Chondrocyte (in vitro differentiated cells): Measurements from ENCODE around the gene NPAS3. TPM values are rescaled to one million over a fixed set of nuclear protein-coding genes. Genes with fewer than 3 reads are reported as not detected.

Source experiments
- DNase-seq: peaks from one replicate; pipeline ENCODE4 v3.0.0; 2021; ENCODE audit warnings: mixed read lengths, low spot score
- H3K27ac Mint-ChIP-seq: one replicate; pipeline ENCODE4 v1.8.0; 2021; ENCODE audit warnings: mild to moderate bottlenecking, moderate library complexity, mixed read lengths; ENCODE audit not compliant: unreplicated experiment
- H3K27me3 Mint-ChIP-seq: 2 replicates; pipeline ENCODE4 v1.8.0; 2021; ENCODE audit warnings: low read depth, mixed read lengths
- H3K36me3 Mint-ChIP-seq: 2 replicates; pipeline ENCODE4 v1.8.0; 2021; ENCODE audit warnings: low read depth, mixed read lengths
- H3K4me1 Mint-ChIP-seq: 2 replicates; pipeline ENCODE4 v1.8.0; 2021; ENCODE audit warnings: low read depth, mild to moderate bottlenecking, mixed read lengths
- H3K4me3 Mint-ChIP-seq: one replicate; pipeline ENCODE4 v1.8.0; 2021; ENCODE audit warnings: mild to moderate bottlenecking, moderate library complexity, mixed read lengths; ENCODE audit not compliant: unreplicated experiment
- H3K9me3 Mint-ChIP-seq: 2 replicates; pipeline ENCODE4 v1.8.0; 2021; ENCODE audit warnings: low read depth, mixed read lengths
- total RNA-seq: library from RNA; stranded (reverse); gene quantifications from 3 replicates; pipeline ENCODE4 v1.2.1, GENCODE V29; 2021
- TF ChIP-seq, protein P1 (sequence below): fragments of 200-600 bp; sonication (generic); IDR thresholded peaks from 2 replicates; pipeline ENCODE4 v1.5.0; 2021; ENCODE audit warnings: antibody characterized with exemption, mild to moderate bottlenecking, moderate library complexity

The NPAS3 gene
- total RNA-seq, 1 donor from 2014 or later: 2.6 TPM

DNA sequence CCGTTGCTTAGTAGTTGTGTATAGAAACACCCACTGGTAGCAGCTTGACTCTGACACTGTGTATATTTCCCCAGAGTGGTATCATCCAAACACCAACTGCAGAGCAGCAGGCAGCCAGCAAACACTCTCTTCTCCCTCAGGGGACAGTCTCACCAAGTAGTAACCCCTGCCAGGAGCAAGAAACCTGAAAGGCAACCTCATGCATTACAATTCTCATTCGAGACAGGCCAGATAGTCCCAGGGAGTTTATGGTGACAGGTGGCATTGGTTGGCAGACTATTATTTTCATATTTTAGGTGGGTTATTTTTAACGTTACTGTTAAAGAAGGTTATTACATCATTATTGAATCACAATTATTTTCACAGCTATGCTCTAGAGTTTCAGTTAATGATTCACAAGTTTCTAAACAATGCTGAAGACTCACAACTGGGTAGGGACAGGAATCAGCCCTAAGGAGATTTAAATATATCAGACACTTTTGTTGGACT is 789.4 kb downstream of the NPAS3 start:
- no peak overlapping the region for H3K27ac Mint-ChIP-seq
- no peaks in the 10 kb centered on the region for H3K27me3 Mint-ChIP-seq
- no peaks in the 10 kb centered on the region for H3K36me3 Mint-ChIP-seq
- DNase-seq: no peak
- H3K4me3 Mint-ChIP-seq: no peak overlapping the region
- no peaks in the 10 kb centered on the region for H3K9me3 Mint-ChIP-seq
- H3K4me1 Mint-ChIP-seq: peaks cover 10% of the 10 kb centered on the region
- TF ChIP-seq, protein P1, sequence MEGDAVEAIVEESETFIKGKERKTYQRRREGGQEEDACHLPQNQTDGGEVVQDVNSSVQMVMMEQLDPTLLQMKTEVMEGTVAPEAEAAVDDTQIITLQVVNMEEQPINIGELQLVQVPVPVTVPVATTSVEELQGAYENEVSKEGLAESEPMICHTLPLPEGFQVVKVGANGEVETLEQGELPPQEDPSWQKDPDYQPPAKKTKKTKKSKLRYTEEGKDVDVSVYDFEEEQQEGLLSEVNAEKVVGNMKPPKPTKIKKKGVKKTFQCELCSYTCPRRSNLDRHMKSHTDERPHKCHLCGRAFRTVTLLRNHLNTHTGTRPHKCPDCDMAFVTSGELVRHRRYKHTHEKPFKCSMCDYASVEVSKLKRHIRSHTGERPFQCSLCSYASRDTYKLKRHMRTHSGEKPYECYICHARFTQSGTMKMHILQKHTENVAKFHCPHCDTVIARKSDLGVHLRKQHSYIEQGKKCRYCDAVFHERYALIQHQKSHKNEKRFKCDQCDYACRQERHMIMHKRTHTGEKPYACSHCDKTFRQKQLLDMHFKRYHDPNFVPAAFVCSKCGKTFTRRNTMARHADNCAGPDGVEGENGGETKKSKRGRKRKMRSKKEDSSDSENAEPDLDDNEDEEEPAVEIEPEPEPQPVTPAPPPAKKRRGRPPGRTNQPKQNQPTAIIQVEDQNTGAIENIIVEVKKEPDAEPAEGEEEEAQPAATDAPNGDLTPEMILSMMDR: no peak

GRCh38 chr14:33730156-33730555 is 791.5 kb downstream of the NPAS3 start:
- Mint-ChIP-seq H3K36me3 (no peaks in the 10 kb centered on the region), H3K4me1 (peaks cover 16% of the 10 kb centered on the region), H3K9me3 (no peaks in the 10 kb centered on the region), H3K27ac (no peak overlapping the region), H3K4me3 (no peak overlapping the region), H3K27me3 (no peaks in the 10 kb centered on the region)
- TF ChIP-seq, protein P1: peak; percentile 31
- DNase-seq: no peak

GRCh38 chr14:33732175-33732574 is 793.5 kb downstream of the NPAS3 start:
- Mint-ChIP-seq H3K4me1 (peaks cover 28% of the 10 kb centered on the region), H3K4me3 (no peak overlapping the region), H3K27me3 (no peaks in the 10 kb centered on the region), H3K9me3 (peaks cover 3% of the 10 kb centered on the region), H3K27ac (no peak overlapping the region), H3K36me3 (no peaks in the 10 kb centered on the region)
- TF ChIP-seq, protein P1: no peak
- DNase-seq: no peak

- Mint-ChIP-seq H3K27me3 (no peaks in the 10 kb centered on the region), H3K36me3 (peaks cover 2% of the 10 kb centered on the region), H3K4me1 (peaks cover 28% of the 10 kb centered on the region), H3K27ac (no peak overlapping the region), H3K4me3 (no peak overlapping the region), H3K9me3 (peaks cover 10% of the 10 kb centered on the region)
- TF ChIP-seq, protein P1: no peak
- no peak for DNase-seq
Measured at GRCh38 chr14:33733310-33733709, 794.6 kb downstream of the NPAS3 start.

DNA sequence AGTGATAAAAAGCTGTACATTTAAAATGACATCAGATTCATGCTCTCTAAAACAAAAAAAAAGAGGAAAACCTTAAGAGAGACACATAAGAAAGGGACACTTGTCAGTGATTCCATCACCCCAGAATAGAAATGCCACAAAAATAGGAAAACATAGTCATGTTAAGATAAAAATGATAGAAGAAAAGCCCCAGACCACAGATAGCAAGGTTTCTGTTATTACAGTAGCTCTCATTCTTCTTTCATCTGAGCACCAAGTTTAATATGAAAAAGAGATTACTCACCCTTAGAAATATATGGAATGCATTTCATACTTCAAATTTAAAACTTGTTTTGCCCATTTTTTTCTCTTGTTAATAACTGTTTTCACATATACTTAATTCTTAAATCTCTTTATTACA is 795.0 kb downstream of the NPAS3 start:
- Mint-ChIP-seq H3K36me3 (peaks cover 2% of the 10 kb centered on the region), H3K27ac (no peak overlapping the region), H3K4me3 (no peak overlapping the region), H3K27me3 (no peaks in the 10 kb centered on the region), H3K9me3 (peaks cover 10% of the 10 kb centered on the region), H3K4me1 (peaks cover 26% of the 10 kb centered on the region)
- DNase-seq: no peak
- TF ChIP-seq, protein P1: no peak
